Suprapubic skin (tissue), 3 donors: ENCODE results near the gene DCST1.

ENCODE experiments used
- CTCF ChIP-seq, 2 donors: fragments of 200-600 bp in 1 of 2; fragments of 450-650 bp in 1 of 2; sonication (generic) in 1 of 2; IDR thresholded peaks; one replicate each; pipeline ENCODE4 v1.5.1; 2016 to 2019; ENCODE audit warnings: antibody characterized with exemption in 2 of 2, mild to moderate bottlenecking in 1 of 2, moderate library complexity in 1 of 2
- EP300 ChIP-seq: sonication (generic); formaldehyde crosslinking; IDR thresholded peaks from one replicate; pipeline ENCODE4 v1.6.1; 2017; ENCODE audit warnings: antibody characterized with exemption
- POLR2A ChIP-seq, 2 donors: fragments of 450-650 bp; IDR thresholded peaks; one replicate each; pipeline ENCODE4 v1.6.1; 2017; ENCODE audit warnings: antibody characterized with exemption in 2 of 2, mild to moderate bottlenecking in 2 of 2, moderate library complexity in 2 of 2

- TF ChIP-seq CTCF (IDR thresholded peaks at IDR 0.05) (no peak), POLR2A (IDR thresholded peaks at IDR 0.05) (no peak), EP300 (no peak)
These were observed 45.0 kb downstream of the DCST1 start, which contains the start of gene EFNA3 for GRCh38 chr1:155078469-155079209.
